ENCODE measurements around the gene CUTA.
A peak's percentile ranks its signal among the peaks of the same experiment; 100 is the strongest.

Gene CUTA

DNA sequence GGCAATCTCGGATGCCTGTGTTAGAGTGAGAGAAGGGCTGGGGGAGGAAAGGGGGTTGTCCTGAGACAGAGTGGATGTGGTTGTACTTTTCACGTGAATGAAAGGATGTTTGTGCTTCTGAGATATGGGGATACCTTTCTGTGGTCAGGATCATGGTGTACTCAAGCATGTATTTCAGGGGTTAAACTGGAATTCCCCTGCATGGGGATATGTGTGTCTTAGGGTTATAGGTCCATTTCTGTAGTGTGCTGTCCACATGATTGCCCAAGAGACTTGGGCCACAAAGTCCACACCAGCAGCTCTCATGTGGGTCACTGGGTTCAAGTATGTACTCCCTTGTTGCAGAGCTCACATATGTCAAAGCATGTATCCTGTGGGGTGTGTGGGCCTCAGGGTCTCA, 12.4 kb upstream of the CUTA start:
- Histone ChIP-seq H3K36me3 (ENCODE audit: insufficient read depth, low read length) (peaks cover 3% of the 10 kb centered on the region; the same call in 1 of the 2 replicates), H4K20me1 (ENCODE audit: insufficient read depth, low read length, poor library complexity, severe bottlenecking) (peaks cover 25% of the 10 kb centered on the region), H3K4me3 (ENCODE audit: low read length, poor library complexity, severe bottlenecking) (no peak overlapping the region), H3K9me3 (ENCODE audit: insufficient read depth, low read depth, low read length) (no peaks in the 10 kb centered on the region), H3K79me2 (ENCODE audit: insufficient read depth, low read length) (peaks cover 19% of the 10 kb centered on the region; the same call in 1 of the 2 replicates), H3K4me1 (ENCODE audit: insufficient read depth, low read length, poor library complexity, severe bottlenecking) (peaks cover 34% of the 10 kb centered on the region), H3K9me2 (replicated peaks; ENCODE audit: low read depth, low read length) (no peaks in the 10 kb centered on the region), H3K27me3 (ENCODE audit: insufficient read depth, low read length, poor library complexity, severe bottlenecking) (no peaks in the 10 kb centered on the region), H3K4me2 (ENCODE audit: low read depth, low read length, poor library complexity, severe bottlenecking) (no peak overlapping the region), H3K9ac (ENCODE audit: low read depth, low read length, poor library complexity, severe bottlenecking) (no peak overlapping the region), H2AFZ (ENCODE audit: low read length) (no peak overlapping the region), H3F3A (ENCODE audit: low read depth) (0 out of 2 replicates have a peak, but pooled peaks cover 4% of the 10 kb centered on the region)
- no peak for TF ChIP-seq EZH2phosphoT487 (IDR thresholded peaks at IDR 0.05; ENCODE audit: borderline replicate concordance)
- no peak for TF ChIP-seq CTCF (conservative IDR thresholded peaks at IDR 0.05; ENCODE audit: low read length)

DNA sequence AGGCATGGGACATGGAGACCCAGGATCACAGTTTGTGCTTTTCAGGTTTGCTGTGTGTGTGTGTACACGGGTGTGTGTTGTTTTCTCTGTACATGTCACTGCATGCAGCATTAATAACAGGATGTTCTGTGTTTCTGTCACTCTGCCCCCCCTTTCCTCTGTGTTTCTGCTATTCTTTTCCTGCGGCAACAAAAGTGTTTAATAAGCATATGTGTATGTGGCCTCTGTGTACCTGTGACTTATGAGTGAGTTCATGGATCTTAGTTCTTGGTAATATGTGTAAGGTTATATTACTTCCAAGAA, 11.8 kb upstream of the CUTA start:
- Histone ChIP-seq H3K27me3 (ENCODE audit: insufficient read depth, low read length, poor library complexity, severe bottlenecking) (no peaks in the 10 kb centered on the region), H3K4me2 (ENCODE audit: low read depth, low read length, poor library complexity, severe bottlenecking) (peak overlapping the region; percentile 72), H3K4me1 (ENCODE audit: insufficient read depth, low read length, poor library complexity, severe bottlenecking) (peaks cover 41% of the 10 kb centered on the region), H3K9me3 (ENCODE audit: insufficient read depth, low read depth, low read length) (no peaks in the 10 kb centered on the region), H3K9ac (ENCODE audit: low read depth, low read length, poor library complexity, severe bottlenecking) (no peak overlapping the region), H2AFZ (ENCODE audit: low read length) (no peak overlapping the region), H3K79me2 (ENCODE audit: insufficient read depth, low read length) (peaks cover 23% of the 10 kb centered on the region; the same call in 1 of the 2 replicates), H3F3A (ENCODE audit: low read depth) (0 out of 2 replicates have a peak, but pooled peaks cover 4% of the 10 kb centered on the region), H3K36me3 (ENCODE audit: insufficient read depth, low read length) (no peaks in the 10 kb centered on the region), H4K20me1 (ENCODE audit: insufficient read depth, low read length, poor library complexity, severe bottlenecking) (peaks cover 25% of the 10 kb centered on the region), H3K4me3 (ENCODE audit: low read length, poor library complexity, severe bottlenecking) (no peak overlapping the region), H3K9me2 (replicated peaks; ENCODE audit: low read depth, low read length) (no peaks in the 10 kb centered on the region)
- no peak for TF ChIP-seq CTCF (conservative IDR thresholded peaks at IDR 0.05; ENCODE audit: low read length)
- TF ChIP-seq EZH2phosphoT487 (IDR thresholded peaks at IDR 0.05; ENCODE audit: borderline replicate concordance): no peak

DNA sequence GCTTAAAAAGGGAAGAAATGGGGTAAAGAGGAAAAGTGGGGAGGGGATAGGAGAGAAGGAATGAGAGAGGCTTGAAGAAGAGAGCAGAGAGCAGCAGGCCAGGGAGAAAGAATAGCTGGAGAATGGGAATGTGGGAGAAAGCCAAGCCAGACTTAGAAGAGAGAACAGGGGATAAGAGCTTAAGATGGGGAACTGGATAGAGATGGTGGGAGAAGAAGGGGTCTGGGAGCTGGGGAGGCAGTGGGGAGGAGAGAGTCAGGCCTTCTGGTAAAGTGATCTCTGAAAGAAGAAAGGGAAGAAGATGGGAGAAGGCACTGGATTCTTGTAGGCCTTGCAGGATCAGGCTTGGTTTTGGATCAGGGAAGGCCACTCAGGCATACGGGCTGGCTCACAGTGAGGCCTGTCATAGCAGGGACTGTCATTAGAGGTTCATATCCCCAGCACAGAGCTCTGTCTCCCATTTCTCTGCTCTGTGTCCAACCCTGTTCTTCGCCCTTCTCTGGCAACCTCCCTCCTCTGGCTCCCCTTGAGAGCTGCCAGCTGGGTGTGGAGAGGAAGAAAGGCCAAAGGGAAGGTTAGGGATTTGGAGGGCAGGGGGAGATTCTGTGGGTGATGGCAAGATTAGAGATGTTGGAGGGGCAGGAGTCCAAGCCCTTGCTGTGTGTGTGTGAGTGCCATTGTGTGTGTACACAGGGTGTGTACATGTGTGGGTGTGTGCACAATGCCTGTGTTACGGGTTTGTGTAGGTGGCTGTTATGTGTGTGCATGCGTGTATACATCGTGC, 11.3 kb upstream of the CUTA start:
- Histone ChIP-seq H4K20me1 (ENCODE audit: insufficient read depth, low read length, poor library complexity, severe bottlenecking) (peaks cover 25% of the 10 kb centered on the region), H3K9me3 (ENCODE audit: insufficient read depth, low read depth, low read length) (no peaks in the 10 kb centered on the region), H3F3A (ENCODE audit: low read depth) (0 out of 2 replicates have a peak, but pooled peaks cover 4% of the 10 kb centered on the region), H3K9ac (ENCODE audit: low read depth, low read length, poor library complexity, severe bottlenecking) (peak overlapping the region; percentile 15), H3K4me3 (ENCODE audit: low read length, poor library complexity, severe bottlenecking) (peak overlapping the region; percentile 65), H3K36me3 (ENCODE audit: insufficient read depth, low read length) (no peaks in the 10 kb centered on the region), H3K4me1 (ENCODE audit: insufficient read depth, low read length, poor library complexity, severe bottlenecking) (peaks cover 46% of the 10 kb centered on the region), H3K9me2 (replicated peaks; ENCODE audit: low read depth, low read length) (no peaks in the 10 kb centered on the region), H3K79me2 (ENCODE audit: insufficient read depth, low read length) (peaks cover 26% of the 10 kb centered on the region; the same call in 1 of the 2 replicates), H2AFZ (ENCODE audit: low read length) (no peak overlapping the region), H3K27me3 (ENCODE audit: insufficient read depth, low read length, poor library complexity, severe bottlenecking) (no peaks in the 10 kb centered on the region), H3K4me2 (ENCODE audit: low read depth, low read length, poor library complexity, severe bottlenecking) (peak overlapping the region; percentile 72)
- TF ChIP-seq CTCF (conservative IDR thresholded peaks at IDR 0.05; ENCODE audit: low read length) (no peak), EZH2phosphoT487 (IDR thresholded peaks at IDR 0.05; ENCODE audit: borderline replicate concordance) (no peak)
